OCI-LY7 (cell line): ENCODE measurements around the gene DCTD.

Experiments used
- EZH2phosphoT487 ChIP-seq: fragments of 200-600 bp; sonication (generic); IDR thresholded peaks from 2 replicates; pipeline ENCODE4 v1.6.1; 2018; ENCODE audit warnings: low read depth, borderline replicate concordance, mild to moderate bottlenecking, mixed run types, antibody characterized with exemption, low read length, moderate library complexity, mixed read lengths
- TF ChIP-seq, protein P1 (sequence below): fragments of 200-600 bp; sonication (generic); conservative IDR thresholded peaks from 2 replicates; pipeline ENCODE4 v1.5.1; 2014; ENCODE audit warnings: mild to moderate bottlenecking, antibody characterized with exemption, low read length, moderate library complexity, mixed read lengths

DNA sequence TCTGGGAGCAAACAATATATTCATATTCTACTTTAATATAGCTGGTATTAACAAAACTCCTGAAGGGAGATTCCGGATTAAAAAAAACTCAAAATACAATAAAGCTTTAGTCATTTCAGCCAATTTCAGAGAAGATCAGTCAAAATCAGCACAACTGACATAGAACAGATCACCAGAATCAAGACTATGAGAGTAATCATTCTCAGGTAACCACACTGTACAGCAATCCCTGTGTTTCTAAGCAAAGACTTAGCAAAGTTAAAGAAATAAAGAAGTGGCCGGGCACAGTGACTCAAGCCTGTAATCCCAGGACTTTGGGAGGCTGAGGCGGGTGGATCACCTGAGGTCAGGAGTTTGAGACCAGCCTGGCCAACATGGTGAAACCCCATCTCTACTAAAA is 9.1 kb downstream of the DCTD start:
- TF ChIP-seq, protein P1, sequence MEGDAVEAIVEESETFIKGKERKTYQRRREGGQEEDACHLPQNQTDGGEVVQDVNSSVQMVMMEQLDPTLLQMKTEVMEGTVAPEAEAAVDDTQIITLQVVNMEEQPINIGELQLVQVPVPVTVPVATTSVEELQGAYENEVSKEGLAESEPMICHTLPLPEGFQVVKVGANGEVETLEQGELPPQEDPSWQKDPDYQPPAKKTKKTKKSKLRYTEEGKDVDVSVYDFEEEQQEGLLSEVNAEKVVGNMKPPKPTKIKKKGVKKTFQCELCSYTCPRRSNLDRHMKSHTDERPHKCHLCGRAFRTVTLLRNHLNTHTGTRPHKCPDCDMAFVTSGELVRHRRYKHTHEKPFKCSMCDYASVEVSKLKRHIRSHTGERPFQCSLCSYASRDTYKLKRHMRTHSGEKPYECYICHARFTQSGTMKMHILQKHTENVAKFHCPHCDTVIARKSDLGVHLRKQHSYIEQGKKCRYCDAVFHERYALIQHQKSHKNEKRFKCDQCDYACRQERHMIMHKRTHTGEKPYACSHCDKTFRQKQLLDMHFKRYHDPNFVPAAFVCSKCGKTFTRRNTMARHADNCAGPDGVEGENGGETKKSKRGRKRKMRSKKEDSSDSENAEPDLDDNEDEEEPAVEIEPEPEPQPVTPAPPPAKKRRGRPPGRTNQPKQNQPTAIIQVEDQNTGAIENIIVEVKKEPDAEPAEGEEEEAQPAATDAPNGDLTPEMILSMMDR = no peak
- no peak for TF ChIP-seq EZH2phosphoT487
